IPS DF 6.9 (cell line): ENCODE measurements around the gene C22orf23.
"Not testable (repeated sequence)": the region's sequence is repeated elsewhere in the genome, so short reads cannot be mapped to it uniquely, and the experiment has no call there.

Experiments used
- DNase-seq: peaks from one replicate; pipeline ENCODE4 v3.0.0-alpha.2; 2013; ENCODE audit warnings: low read depth, low spot score
- H3K27ac ChIP-seq: one replicate; pipeline ENCODE4 v1.5.1; 2013; ENCODE audit warnings: low read length, control low read depth
- H3K27me3 ChIP-seq: 2 replicates; pipeline ENCODE4 v1.6.1; 2013; ENCODE audit warnings: mild to moderate bottlenecking, low read length; ENCODE audit not compliant: control insufficient read depth, insufficient read depth
- H3K36me3 ChIP-seq: 2 replicates; pipeline ENCODE4 v1.6.1; 2013; ENCODE audit warnings: low read length; ENCODE audit not compliant: control insufficient read depth, insufficient read depth
- H3K4me1 ChIP-seq: 2 replicates; pipeline ENCODE4 v1.6.1; 2013; ENCODE audit warnings: low read length; ENCODE audit not compliant: control insufficient read depth, insufficient read depth
- H3K4me3 ChIP-seq: 2 replicates; pipeline ENCODE4 v1.5.1; 2013; ENCODE audit warnings: mild to moderate bottlenecking, low read length
- H3K9me3 ChIP-seq: 2 replicates; pipeline ENCODE4 v1.6.1; 2013; ENCODE audit warnings: low read length, inconsistent platforms; ENCODE audit not compliant: control insufficient read depth, insufficient read depth
- WGBS: extraction: QIAGEN DNeasy Blood & Tissue Kit; methylation state at CpG from one replicate; pipeline ENCODE4 v1.1.7; 2013; ENCODE audit warnings: mixed read lengths, missing lambda C conversion rate; ENCODE audit not compliant: insufficient read length, insufficient coverage; 5-methylcytosine and 5-hydroxymethylcytosine counted together

Gene C22orf23

GRCh38 chr22:37970864-37971263 lies 17.5 kb upstream of the C22orf23 start:
- no peak overlapping the region for H3K27ac ChIP-seq
- H3K9me3 ChIP-seq, result no peaks in the 10 kb centered on the region
- DNase-seq, result no peak
- no peak overlapping the region for H3K4me3 ChIP-seq
- no CpG with 5 or more reads among the region's 4 CpGs for WGBS
- H3K36me3 ChIP-seq, result peaks cover 5% of the 10 kb centered on the region; the same call in 1 of the 2 replicates
- H3K4me1 ChIP-seq, result peaks cover 7% of the 10 kb centered on the region
- no peaks in the 10 kb centered on the region for H3K27me3 ChIP-seq

- Histone ChIP-seq H3K4me1 (peaks cover 7% of the 10 kb centered on the region), H3K9me3 (no peaks in the 10 kb centered on the region), H3K27me3 (no peaks in the 10 kb centered on the region), H3K4me3 (no peak overlapping the region), H3K36me3 (peaks cover 5% of the 10 kb centered on the region; the same call in 1 of the 2 replicates), H3K27ac (no peak overlapping the region)
- WGBS, result no CpG with 5 or more reads among the region's 5 CpGs
- DNase-seq, result no peak
These were observed 15.3 kb upstream of the C22orf23 start for GRCh38 chr22:37968452-37969251.

GRCh38 chr22:37967637-37968451 lies 14.4 kb upstream of the C22orf23 start:
- DNase-seq, result no peak
- H3K27ac ChIP-seq, result no peak overlapping the region

GRCh38 chr22:37967147-37967546 lies 13.7 kb upstream of the C22orf23 start:
- H3K27ac ChIP-seq, result no peak overlapping the region
- no peaks in the 10 kb centered on the region for H3K27me3 ChIP-seq
- H3K4me3 ChIP-seq, result no peak overlapping the region
- peaks cover 7% of the 10 kb centered on the region for H3K4me1 ChIP-seq
- H3K36me3 ChIP-seq, result peaks cover 5% of the 10 kb centered on the region; the same call in 1 of the 2 replicates
- H3K9me3 ChIP-seq, result no peaks in the 10 kb centered on the region
- DNase-seq, result no peak
- WGBS, result no CpG with 5 or more reads among the region's 1 CpG

More at GRCh38 chr22:37967637-37968451, 14.4 kb upstream of the C22orf23 start:
- Histone ChIP-seq H3K9me3 (no peaks in the 10 kb centered on the region), H3K4me1 (peaks cover 7% of the 10 kb centered on the region), H3K27me3 (no peaks in the 10 kb centered on the region), H3K4me3 (no peak overlapping the region), H3K36me3 (peaks cover 5% of the 10 kb centered on the region; the same call in 1 of the 2 replicates)
- no CpG with 5 or more reads among the region's 14 CpGs for WGBS

GRCh38 chr22:37965940-37966664 lies 12.7 kb upstream of the C22orf23 start:
- no peak for DNase-seq
- Histone ChIP-seq H3K9me3 (no peaks in the 10 kb centered on the region), H3K36me3 (peaks cover 9% of the 10 kb centered on the region; the same call in 1 of the 2 replicates), H3K27me3 (no peaks in the 10 kb centered on the region), H3K4me3 (no peak overlapping the region), H3K4me1 (peaks cover 3% of the 10 kb centered on the region; the same call in 1 of the 2 replicates), H3K27ac (no peak overlapping the region)
- no CpG with 5 or more reads among the region's 9 CpGs for WGBS

GRCh38 chr22:37961062-37961461 lies 7.7 kb upstream of the C22orf23 start:
- Histone ChIP-seq H3K27me3 (no peaks in the 10 kb centered on the region), H3K36me3 (peaks cover 28% of the 10 kb centered on the region), H3K4me1 (no peaks in the 10 kb centered on the region), H3K27ac (no peak overlapping the region), H3K4me3 (no peak overlapping the region), H3K9me3 (no peaks in the 10 kb centered on the region)
- no CpG with 5 or more reads among the region's 4 CpGs for WGBS
- DNase-seq, result no peak

GRCh38 chr22:37959231-37959825 lies 5.9 kb upstream of the C22orf23 start:
- H3K36me3 ChIP-seq, result peaks cover 28% of the 10 kb centered on the region
- no CpG with 5 or more reads among the region's 18 CpGs for WGBS
- H3K27ac ChIP-seq, result no peak overlapping the region
- H3K4me1 ChIP-seq, result no peaks in the 10 kb centered on the region
- H3K4me3 ChIP-seq, result no peak overlapping the region
- no peaks in the 10 kb centered on the region for H3K27me3 ChIP-seq
- no peak for DNase-seq
- no peaks in the 10 kb centered on the region for H3K9me3 ChIP-seq

GRCh38 chr22:37957232-37957631 lies 3.8 kb upstream of the C22orf23 start:
- H3K36me3 ChIP-seq, result peaks cover 28% of the 10 kb centered on the region

GRCh38 chr22:37955825-37956397 lies 2.5 kb upstream of the C22orf23 start:
- H3K36me3 ChIP-seq, result peaks cover 23% of the 10 kb centered on the region
- not testable (repeated sequence) for DNase-seq, H3K4me3 ChIP-seq, H3K4me1 ChIP-seq, H3K9me3 ChIP-seq, H3K27ac ChIP-seq, H3K27me3 ChIP-seq
- WGBS, result no CpG with 5 or more reads among the region's 15 CpGs

More at GRCh38 chr22:37957232-37957631, 3.8 kb upstream of the C22orf23 start:
- DNase-seq, result no peak
- H3K4me3 ChIP-seq, result no peak overlapping the region
- no peak overlapping the region for H3K27ac ChIP-seq
- H3K4me1 ChIP-seq, result no peaks in the 10 kb centered on the region
- H3K9me3 ChIP-seq, result no peaks in the 10 kb centered on the region
- WGBS, result 100% methylated on average over 2 of the region's 4 CpGs
- H3K27me3 ChIP-seq, result no peaks in the 10 kb centered on the region
